Measurements from ENCODE around the gene NPAS1.

GRCh38 chr19:46978171-46978869 lies 41.3 kb upstream of the NPAS1 start:
- TF ChIP-seq POLR2A (IDR thresholded peaks at IDR 0.05) (no peak), CTCF (IDR thresholded peaks at IDR 0.05) (no peak)

Data from Peyer's patch (tissue), 4 donors.